Brain microvascular endothelial cell (primary cell): ENCODE measurements around the gene FARP2.

Experiments
- DNase-seq: peaks from one replicate; pipeline ENCODE4 v3.0.0-alpha.2; 2020
- H3K27ac ChIP-seq: fragments of 250-450 bp; sonication (Bioruptor Pico); 2 replicates; pipeline ENCODE4 v1.5.1; 2020; ENCODE audit warnings: mild to moderate bottlenecking, moderate library complexity
- H3K27me3 ChIP-seq: fragments of 250-450 bp; sonication (Bioruptor Pico); replicated peaks from 2 replicates; pipeline ENCODE4 v1.5.1; 2020; ENCODE audit warnings: mild to moderate bottlenecking
- H3K36me3 ChIP-seq: fragments of 250-450 bp; sonication (Bioruptor Pico); replicated peaks from 2 replicates; pipeline ENCODE4 v1.5.1; 2020; ENCODE audit warnings: mild to moderate bottlenecking
- H3K4me3 ChIP-seq: 2 replicates; pipeline ENCODE4 v1.5.1; 2011; ENCODE audit warnings: low read depth, mild to moderate bottlenecking, control low read depth, low read length, moderate library complexity
- CTCF ChIP-seq: IDR thresholded peaks from 2 replicates; pipeline ENCODE4 v1.5.1; 2011; ENCODE audit warnings: low read depth, mild to moderate bottlenecking, moderate library complexity, low read length, control low read depth, inconsistent platforms; ENCODE audit errors: missing control alignments
- in situ Hi-C: cut with HindIII; loops from 2 replicates; pipeline ENCODE4 v1.10.0; 2017; ENCODE audit warnings: low sequenced_read_pairs, low pct_ligation_motif_present

The FARP2 gene

DNA sequence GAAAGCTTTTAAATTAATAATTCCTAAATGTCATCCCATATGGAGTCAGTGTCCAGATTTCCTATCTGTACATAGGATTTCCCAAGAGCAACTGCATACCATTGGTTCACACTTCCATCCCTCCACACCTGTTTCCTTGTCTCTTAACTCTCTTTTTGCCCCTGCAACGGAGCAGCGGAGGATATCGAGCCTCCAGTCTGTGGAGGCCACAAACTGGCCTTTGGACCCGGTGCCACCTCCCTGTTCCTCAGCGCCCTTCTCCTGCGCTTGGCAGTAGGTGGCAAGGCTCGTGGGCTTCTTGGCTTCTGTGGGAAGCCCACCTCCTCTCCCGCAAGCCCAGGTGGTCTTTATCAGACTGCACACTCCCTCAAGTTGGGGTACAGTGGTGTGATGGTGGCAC, 176.1 kb downstream of the FARP2 start:
- H3K27ac ChIP-seq = no peak overlapping the region
- H3K4me3 ChIP-seq = no peak overlapping the region
- no peaks in the 10 kb centered on the region for H3K36me3 ChIP-seq
- no peak for TF ChIP-seq CTCF
- in situ Hi-C loops = no loop called here
- no peak for DNase-seq
- H3K27me3 ChIP-seq = peaks cover 3% of the 10 kb centered on the region

GRCh38 chr2:241532733-241533601, 176.9 kb downstream of the FARP2 start:
- H3K27ac ChIP-seq = no peak overlapping the region
- H3K27me3 ChIP-seq = peaks cover 3% of the 10 kb centered on the region
- H3K4me3 ChIP-seq = no peak overlapping the region
- in situ Hi-C loops = no loop called here
- TF ChIP-seq CTCF = no peak
- no peak for DNase-seq
- no peaks in the 10 kb centered on the region for H3K36me3 ChIP-seq

DNA sequence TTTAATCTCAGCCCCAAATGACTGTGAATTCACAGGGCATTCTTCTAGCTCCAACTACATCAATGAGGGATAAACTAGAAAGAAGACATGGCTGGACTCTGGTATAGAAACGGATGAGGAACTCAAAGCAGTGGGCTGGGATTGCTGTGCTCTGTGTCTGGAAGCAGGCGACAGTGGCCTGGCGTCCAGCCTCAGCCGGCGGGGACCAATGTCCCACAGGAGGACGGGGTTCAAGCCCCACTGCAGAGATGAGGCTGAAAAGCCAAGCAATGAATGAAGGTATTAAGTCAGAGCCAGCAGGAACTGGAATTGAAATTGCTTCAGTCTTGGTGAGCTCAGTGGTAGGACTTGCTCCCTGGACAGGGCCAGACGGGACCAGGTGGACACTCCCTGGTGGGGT, 178.2 kb downstream of the FARP2 start:
- H3K4me3 ChIP-seq = no peak overlapping the region
- peaks cover 3% of the 10 kb centered on the region for H3K27me3 ChIP-seq
- in situ Hi-C loops = no loop called here
- no peak for DNase-seq
- H3K36me3 ChIP-seq = no peaks in the 10 kb centered on the region
- no peak for TF ChIP-seq CTCF
- no peak overlapping the region for H3K27ac ChIP-seq

- in situ Hi-C loops = no loop called here
- H3K27ac ChIP-seq = no peak overlapping the region
- no peaks in the 10 kb centered on the region for H3K36me3 ChIP-seq
- H3K27me3 ChIP-seq = peaks cover 3% of the 10 kb centered on the region
- H3K4me3 ChIP-seq = no peak overlapping the region
- no peak for DNase-seq
- no peak for TF ChIP-seq CTCF
Observed at GRCh38 chr2:241534701-241535375, 178.8 kb downstream of the FARP2 start.

DNA sequence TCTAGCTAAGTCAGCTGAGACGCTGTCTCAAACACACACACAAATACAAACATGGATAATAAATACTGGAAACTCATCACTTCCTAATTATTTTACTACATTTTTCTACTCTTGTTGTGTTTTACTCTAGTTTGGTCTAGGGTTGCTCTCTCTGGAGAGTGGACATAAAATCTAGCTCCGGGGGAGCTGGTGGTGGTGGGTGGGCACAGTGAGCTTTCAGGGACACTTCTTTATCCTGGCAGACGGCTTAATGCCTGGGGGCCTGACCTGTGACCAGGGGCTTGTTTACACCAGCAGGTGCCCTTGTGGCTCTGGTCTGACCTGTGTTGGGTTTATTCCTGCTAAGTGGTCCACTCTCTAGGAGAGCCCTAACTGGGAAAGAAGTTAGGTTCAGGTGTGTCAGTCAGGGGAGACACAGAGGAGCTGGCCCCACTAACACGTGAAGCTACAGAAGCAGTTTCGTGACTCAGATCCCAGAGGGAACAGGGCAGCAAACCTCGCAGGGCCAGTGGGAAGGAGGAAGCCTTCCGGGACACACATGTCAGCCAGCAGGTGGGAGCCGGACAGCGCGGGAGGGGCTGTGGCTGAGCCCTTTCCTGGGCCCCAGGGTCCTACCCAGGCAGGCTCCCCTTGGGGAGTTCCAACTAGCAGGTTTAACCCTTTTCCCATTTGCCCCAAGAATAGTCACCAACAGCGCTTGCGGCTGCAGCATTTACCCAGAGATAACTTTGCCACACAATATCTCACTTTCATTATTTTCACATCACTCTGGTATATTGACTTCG, 180.0 kb downstream of the FARP2 start:
- DNase-seq = no peak
- Histone ChIP-seq H3K4me3 (no peak overlapping the region), H3K36me3 (no peaks in the 10 kb centered on the region), H3K27ac (no peak overlapping the region), H3K27me3 (peaks cover under 1% of the 10 kb centered on the region)
- in situ Hi-C loops = no loop called here
- TF ChIP-seq CTCF = no peak
